Measurements from ENCODE around the gene ARHGAP28. TPM values are rescaled to one million over a fixed set of nuclear protein-coding genes. Genes with fewer than 3 reads are reported as not detected.

ARHGAP28 gene
- polyA plus RNA-seq, 1 of the 3 experiments (the other 2 are of a cell fraction), result 0.99 TPM

DNA sequence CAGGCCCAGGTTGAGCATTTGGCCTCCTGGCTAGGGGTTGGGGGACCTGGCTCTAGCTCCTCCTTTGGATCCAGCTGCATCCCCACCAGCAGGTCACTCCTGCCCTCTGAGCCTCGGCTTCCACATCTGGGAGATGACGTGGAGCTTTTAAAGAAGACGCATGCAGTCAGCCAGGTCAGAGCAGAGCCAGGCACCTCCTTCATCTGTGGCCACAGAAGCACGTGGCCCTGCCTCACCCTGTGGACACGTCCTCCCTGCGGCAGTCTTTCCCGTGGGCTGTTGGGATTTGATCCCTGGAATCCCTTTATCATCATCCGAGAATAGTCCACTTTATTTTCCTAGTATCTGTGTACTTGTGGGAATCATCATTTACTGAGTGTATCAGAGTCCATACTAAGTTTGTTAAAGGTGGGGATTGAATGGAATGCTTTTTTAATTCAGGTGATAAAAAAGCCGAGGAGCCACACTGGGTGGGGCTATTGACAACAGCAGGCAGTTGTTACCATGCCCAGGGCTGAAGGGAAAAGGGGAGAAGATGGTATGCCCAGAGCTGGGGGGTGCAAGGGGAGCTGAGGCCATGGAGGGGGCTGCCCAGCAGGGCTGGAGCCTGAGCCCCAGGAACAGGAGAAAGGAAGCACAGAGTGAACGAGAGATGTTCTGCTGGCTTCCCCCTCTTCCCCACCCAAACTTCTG lies 218.0 kb downstream of the ARHGAP28 start:
- Histone ChIP-seq H2AFZ (ENCODE audit: low read depth) (no peak overlapping the region), H3K9ac (no peak overlapping the region), H3F3A (replicated peaks; ENCODE audit: insufficient read depth) (no peaks in the 10 kb centered on the region), H3K79me2 (ENCODE audit: insufficient read depth) (no peaks in the 10 kb centered on the region), H3K9me3 (no peaks in the 10 kb centered on the region), H3K4me1 (ENCODE audit: control insufficient read depth in 1 of 2, insufficient read depth in 2 of 2, low read depth in 1 of 2, low read length in 1 of 2) (no peaks in the 10 kb centered on the region), H4K20me1 (ENCODE audit: insufficient read depth) (no peaks in the 10 kb centered on the region), H3K27me3 (ENCODE audit: insufficient read depth) (no peaks in the 10 kb centered on the region), H3K27ac (ENCODE audit: low read depth in 2 of 2, low read length in 1 of 2) (no peak overlapping the region), H3K9me2 (no peaks in the 10 kb centered on the region), H3K36me3 (replicated peaks in 1 of 2; ENCODE audit: control insufficient read depth in 1 of 2, insufficient read depth in 2 of 2, low read length in 1 of 2) (no peaks in the 10 kb centered on the region), H3K4me3 (ENCODE audit: low read depth in 2 of 2, low read length in 1 of 2) (no peak overlapping the region), H3K4me2 (no peak overlapping the region)
- ChIA-PET CTCF (interaction anchor here (0.6 to 1.4 kb wide), 3 partner anchors 26 to 405 kb away, joined by 3 read pairs; no protein-coding TSS in a partner anchor), POLR2A (no interaction called here)
- WGBS (ENCODE audit: low lambda C conversion rate), result 43% methylated on average over 8 of the region's 10 CpGs
- TF ChIP-seq, protein P1, sequence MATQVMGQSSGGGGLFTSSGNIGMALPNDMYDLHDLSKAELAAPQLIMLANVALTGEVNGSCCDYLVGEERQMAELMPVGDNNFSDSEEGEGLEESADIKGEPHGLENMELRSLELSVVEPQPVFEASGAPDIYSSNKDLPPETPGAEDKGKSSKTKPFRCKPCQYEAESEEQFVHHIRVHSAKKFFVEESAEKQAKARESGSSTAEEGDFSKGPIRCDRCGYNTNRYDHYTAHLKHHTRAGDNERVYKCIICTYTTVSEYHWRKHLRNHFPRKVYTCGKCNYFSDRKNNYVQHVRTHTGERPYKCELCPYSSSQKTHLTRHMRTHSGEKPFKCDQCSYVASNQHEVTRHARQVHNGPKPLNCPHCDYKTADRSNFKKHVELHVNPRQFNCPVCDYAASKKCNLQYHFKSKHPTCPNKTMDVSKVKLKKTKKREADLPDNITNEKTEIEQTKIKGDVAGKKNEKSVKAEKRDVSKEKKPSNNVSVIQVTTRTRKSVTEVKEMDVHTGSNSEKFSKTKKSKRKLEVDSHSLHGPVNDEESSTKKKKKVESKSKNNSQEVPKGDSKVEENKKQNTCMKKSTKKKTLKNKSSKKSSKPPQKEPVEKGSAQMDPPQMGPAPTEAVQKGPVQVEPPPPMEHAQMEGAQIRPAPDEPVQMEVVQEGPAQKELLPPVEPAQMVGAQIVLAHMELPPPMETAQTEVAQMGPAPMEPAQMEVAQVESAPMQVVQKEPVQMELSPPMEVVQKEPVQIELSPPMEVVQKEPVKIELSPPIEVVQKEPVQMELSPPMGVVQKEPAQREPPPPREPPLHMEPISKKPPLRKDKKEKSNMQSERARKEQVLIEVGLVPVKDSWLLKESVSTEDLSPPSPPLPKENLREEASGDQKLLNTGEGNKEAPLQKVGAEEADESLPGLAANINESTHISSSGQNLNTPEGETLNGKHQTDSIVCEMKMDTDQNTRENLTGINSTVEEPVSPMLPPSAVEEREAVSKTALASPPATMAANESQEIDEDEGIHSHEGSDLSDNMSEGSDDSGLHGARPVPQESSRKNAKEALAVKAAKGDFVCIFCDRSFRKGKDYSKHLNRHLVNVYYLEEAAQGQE (IDR thresholded peaks at IDR 0.05; ENCODE audit: low read depth, low read length), result no peak
- no peak for TF ChIP-seq FOXM1 (IDR thresholded peaks at IDR 0.05; ENCODE audit: low read depth)
- TF ChIP-seq RXRA (IDR thresholded peaks at IDR 0.05; ENCODE audit: borderline replicate concordance, low read depth), result no peak
- no peak for TF ChIP-seq NFIC (IDR thresholded peaks at IDR 0.05; ENCODE audit: borderline replicate concordance)
- TF ChIP-seq POLR2AphosphoS5 (IDR thresholded peaks at IDR 0.05; ENCODE audit: low read depth, low read length), result no peak
- no peak for TF ChIP-seq CHD2 (IDR thresholded peaks at IDR 0.05; ENCODE audit: low read length, partially characterized antibody)
- TF ChIP-seq ZBTB33 (IDR thresholded peaks at IDR 0.05; ENCODE audit: borderline replicate concordance, low read depth), result no peak
- no peak for TF ChIP-seq YY1 (IDR thresholded peaks at IDR 0.05; ENCODE audit: low read depth)
- TF ChIP-seq, protein P2, sequence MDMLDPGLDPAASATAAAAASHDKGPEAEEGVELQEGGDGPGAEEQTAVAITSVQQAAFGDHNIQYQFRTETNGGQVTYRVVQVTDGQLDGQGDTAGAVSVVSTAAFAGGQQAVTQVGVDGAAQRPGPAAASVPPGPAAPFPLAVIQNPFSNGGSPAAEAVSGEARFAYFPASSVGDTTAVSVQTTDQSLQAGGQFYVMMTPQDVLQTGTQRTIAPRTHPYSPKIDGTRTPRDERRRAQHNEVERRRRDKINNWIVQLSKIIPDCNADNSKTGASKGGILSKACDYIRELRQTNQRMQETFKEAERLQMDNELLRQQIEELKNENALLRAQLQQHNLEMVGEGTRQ (IDR thresholded peaks at IDR 0.05; ENCODE audit: borderline replicate concordance, low read depth, low read length), result no peak
- no peak for DNase-seq
